ENCODE results near the gene DISP3.
A peak's percentile ranks its signal among the peaks of the same experiment; 100 is the strongest.

DISP3 gene

GRCh38 chr1:11487196-11487751 lies 8.3 kb downstream of the DISP3 start:
- DNase-seq: no peak

- DNase-seq: no peak
Measured at GRCh38 chr1:11488201-11488770, 9.3 kb downstream of the DISP3 start.

GRCh38 chr1:11488966-11489625 lies 10.1 kb downstream of the DISP3 start:
- no peak for DNase-seq

GRCh38 chr1:11492235-11492634 lies 13.3 kb downstream of the DISP3 start:
- DNase-seq: no peak

GRCh38 chr1:11493972-11494655 lies 15.2 kb downstream of the DISP3 start:
- no peak for DNase-seq

- DNase-seq: no peak
Measured at GRCh38 chr1:11494771-11495170, 15.8 kb downstream of the DISP3 start.

DNA sequence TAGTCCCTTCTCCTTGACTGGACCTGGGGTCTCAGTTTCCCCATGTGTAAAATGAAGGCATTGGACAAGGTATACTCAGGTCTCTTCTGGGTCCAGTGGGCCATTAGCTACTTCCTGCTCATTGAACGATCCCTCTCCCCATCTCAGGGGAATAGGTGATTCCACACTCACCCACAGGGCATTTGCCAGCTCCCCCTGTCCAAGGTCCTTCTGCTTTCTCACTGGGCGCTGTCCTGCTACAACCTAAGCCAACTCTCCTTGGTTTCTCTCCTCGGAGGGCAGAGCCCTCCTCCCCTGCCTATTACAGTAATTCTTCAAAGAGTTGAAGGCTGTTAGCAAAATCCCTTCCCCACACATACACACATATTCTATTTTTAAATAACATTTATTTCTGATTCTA lies 16.6 kb downstream of the DISP3 start:
- DNase-seq: no peak

- no peak for DNase-seq
Measured at GRCh38 chr1:11496551-11497080, 17.7 kb downstream of the DISP3 start.

GRCh38 chr1:11498956-11499594 lies 20.1 kb downstream of the DISP3 start:
- DNase-seq: no peak

- no peak for DNase-seq
Measured at GRCh38 chr1:11499601-11500331, 20.8 kb downstream of the DISP3 start.

- no peak for DNase-seq
Measured at GRCh38 chr1:11500881-11501280, 21.9 kb downstream of the DISP3 start.

DNA sequence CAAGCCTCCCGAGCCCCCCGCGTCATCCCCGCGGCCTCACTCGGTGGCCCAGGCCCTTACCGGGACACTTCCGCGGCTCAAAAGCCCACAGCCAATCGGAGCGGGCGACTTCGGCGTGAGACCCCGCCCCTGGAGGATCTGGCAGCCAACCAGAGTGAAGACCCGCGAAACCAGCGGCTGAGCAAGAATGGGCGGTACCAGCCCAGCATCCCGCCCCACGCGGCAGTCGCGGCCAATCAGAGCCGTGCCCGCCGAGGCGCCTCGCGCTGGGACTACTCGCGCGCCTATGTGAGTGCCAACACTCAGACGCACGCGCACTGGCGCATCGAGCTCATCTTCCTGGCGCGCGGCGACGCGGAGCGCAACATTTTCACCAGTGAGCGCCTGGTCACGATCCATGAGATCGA lies 22.5 kb downstream of the DISP3 start:
- DNase-seq: peak; percentile 14

- no peak for DNase-seq
Measured at GRCh38 chr1:11501906-11502485, 23.0 kb downstream of the DISP3 start.

DNA sequence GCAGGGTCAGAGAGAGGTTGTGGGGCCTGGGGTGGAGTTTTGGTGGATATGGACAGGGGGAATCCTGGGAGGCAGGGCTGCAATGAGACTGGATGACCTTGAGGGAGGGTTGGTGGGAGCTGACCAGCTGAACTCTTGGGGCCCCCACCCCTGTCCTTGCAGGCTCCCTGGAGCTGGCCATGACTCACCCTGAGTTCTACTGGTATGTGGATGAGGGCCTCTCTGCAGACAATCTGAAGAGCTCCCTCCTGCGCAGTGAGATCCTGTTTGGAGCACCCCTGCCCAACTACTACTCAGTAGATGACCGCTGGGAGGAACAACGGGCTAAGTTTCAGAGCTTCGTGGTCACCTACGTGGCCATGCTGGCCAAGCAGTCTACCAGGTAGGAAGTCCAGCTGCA lies 23.6 kb downstream of the DISP3 start:
- no peak for DNase-seq

- no peak for DNase-seq
Measured at GRCh38 chr1:11504599-11504998, 25.6 kb downstream of the DISP3 start.

GRCh38 chr1:11505591-11506538 lies 26.9 kb downstream of the DISP3 start:
- DNase-seq: no peak

- no peak for DNase-seq
Measured at GRCh38 chr1:11507309-11507708, 28.4 kb downstream of the DISP3 start.

DNA sequence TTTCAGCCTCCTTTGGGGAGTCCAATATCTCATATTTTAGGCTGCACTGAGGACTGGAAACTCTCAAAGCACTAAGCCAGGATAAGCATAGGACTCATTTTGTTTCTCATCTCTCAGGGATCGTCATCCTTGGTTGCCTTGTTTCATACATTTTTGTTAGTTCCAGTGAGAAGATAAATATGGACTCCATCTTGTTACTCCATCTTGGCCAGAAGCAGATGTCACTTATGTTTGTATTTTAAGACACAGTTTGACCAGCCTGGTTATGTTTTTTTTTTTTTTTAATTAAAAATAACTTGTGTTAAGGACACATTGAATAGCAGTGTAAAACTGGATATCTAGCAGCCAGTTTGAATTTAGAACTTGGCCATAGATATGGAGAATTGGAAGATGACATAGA lies 34.7 kb downstream of the DISP3 start:
- no peak for DNase-seq

GRCh38 chr1:11514366-11514765 lies 35.4 kb downstream of the DISP3 start:
- DNase-seq: no peak

DNA sequence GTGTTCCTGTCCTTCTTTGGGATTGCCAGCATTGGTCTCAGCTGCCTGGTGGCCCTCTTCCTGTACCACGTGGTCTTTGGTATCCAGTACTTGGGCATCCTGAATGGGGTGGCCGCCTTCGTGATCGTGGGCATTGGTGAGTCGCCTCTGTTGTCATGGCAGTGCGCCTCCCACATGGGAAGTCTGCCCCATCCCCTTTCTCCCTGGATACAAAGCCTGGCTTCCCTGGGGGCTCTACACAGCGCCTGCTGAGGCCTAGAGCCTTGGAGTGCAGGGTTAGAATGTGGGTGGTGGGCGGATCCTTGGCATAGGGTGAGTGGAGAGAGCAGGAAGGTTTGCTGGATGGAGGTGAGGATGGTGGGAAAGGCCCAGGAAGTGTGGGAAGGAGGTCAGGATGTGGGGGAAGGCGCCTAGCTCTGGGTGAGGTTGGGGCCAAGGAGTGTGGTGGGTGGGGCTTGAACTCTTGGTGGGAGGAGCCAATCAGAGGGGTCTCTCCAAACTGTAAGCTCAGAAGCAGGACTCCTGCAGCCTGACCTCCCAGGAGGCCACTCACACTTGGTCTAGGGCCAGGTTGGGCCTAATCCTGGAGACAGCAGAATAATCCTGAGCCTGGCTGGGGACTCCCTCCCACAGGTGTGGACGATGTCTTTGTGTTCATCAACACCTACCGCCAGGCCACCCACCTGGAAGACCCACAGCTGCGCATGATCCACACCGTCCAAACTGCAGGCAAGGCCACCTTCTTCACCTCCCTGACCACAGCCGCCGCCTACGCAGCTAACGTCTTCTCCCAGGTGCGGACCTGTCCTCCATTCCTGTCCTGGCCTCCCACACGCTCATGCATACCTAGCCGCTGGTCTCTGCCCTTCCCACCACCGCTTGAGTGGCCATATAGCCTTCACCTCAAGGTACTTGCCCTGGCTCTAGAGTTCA lies 36.7 kb downstream of the DISP3 start:
- no peak for DNase-seq
